Mucosa of gallbladder (tissue), 1 donor: ENCODE data around the gene TNKS1BP1. TPM values are rescaled to one million over a fixed set of nuclear protein-coding genes. Genes with fewer than 3 reads are reported as not detected.

Source experiments
- DNase-seq: peaks from one replicate; pipeline ENCODE4 v3.0.0-alpha.2; 2020; ENCODE audit warnings: low spot score
- total RNA-seq: library from RNA; stranded (reverse); gene quantifications from one replicate; pipeline ENCODE4 v1.2.1, GENCODE V29; 2021
- donor health status: DM: no; HTN: no; CAD: no.

Gene TNKS1BP1
- total RNA-seq, 1 donor from 2014 or later: 226 TPM

DNA sequence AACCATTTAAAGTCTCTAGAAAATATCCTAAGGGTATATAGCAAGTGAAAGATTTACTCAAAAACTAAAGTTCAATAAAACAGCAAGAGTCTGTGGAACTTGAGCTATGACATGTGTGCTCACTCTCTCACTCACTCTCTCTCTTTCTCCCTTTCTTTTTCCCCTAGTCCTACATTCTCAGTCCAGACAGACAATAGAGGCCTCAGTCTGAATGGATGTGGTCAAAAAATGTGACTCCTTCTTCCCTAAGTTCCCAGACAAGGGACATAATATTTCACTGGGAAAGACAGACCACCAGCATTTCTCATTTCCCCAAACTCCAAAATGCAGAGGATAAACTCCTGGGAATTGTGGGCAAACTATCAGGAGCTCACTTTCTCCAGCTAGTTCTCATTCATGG lies 70.1 kb downstream of the TNKS1BP1 start:
- no peak for DNase-seq

DNA sequence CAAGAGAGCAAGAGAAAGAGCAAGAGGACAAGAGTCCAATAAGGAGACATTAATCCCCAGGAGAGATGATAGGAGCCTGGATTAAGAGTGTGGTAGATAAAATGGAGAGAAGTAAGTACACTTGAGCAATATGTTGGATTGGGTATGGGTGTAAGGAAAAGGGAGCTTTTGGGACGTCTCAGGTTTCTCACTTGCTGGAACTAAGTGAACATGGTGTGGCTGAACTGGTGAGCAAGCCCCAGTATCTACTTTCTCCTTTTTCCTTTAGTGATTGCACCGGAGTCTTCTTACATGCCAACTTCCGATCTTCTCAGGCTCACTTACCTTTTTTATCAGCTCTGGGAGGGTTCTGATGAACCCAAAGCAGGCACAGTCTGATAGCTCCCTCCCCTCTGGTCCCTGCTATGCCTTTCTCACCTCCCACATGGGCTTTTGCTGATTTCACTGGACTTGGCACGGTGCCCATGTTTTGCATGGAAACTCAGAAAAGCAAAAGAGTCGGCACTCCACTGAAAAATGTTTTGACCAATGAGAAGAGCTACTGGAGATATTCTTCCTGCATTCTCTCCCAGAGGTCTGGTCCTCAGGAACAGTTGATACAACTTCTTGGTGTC lies 73.2 kb downstream of the TNKS1BP1 start:
- no peak for DNase-seq

DNA sequence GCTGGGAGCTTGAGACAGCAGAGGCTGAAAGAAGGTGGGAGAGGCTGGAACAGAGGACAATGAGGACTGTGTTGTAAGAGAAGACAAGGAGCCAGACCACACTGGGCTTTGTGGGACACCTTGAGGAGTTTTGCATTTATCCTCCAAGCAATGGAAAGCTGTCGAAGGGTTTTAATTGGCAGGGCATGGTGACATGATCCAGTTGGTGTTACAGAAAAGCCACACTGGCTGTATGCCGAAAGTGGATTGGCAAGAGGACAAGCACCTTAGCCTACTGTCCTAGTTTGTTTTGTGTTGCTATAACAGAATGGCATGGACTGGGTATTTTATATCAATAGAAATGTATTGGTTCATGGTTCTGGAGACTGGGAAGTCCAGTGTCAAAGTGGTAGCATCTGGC lies 73.7 kb downstream of the TNKS1BP1 start:
- no peak for DNase-seq

Other genes starting within 250 kb of the TNKS1BP1 start
- gene LRRC55, start 143.0 kb downstream of the TNKS1BP1 start, total RNA-seq: 0.09 TPM
- 4.0 TPM for gene APLNR, start 87.7 kb downstream of the TNKS1BP1 start, total RNA-seq
- gene SSRP1, start 10.9 kb upstream of the TNKS1BP1 start, total RNA-seq: 61.8 TPM
- 0.40 TPM for gene P2RX3, start 13.4 kb upstream of the TNKS1BP1 start, total RNA-seq
- gene PRG3, start 56.2 kb upstream of the TNKS1BP1 start, total RNA-seq: not detected
- gene PRG2, start 65.7 kb upstream of the TNKS1BP1 start, total RNA-seq: 0.26 TPM
- 39.5 TPM for gene SLC43A3, start 102.2 kb upstream of the TNKS1BP1 start, total RNA-seq
- gene RTN4RL2, start 135.6 kb upstream of the TNKS1BP1 start, total RNA-seq: 19.2 TPM
- gene SLC43A1, start 190.8 kb upstream of the TNKS1BP1 start, total RNA-seq: 89.5 TPM
- 31.2 TPM for gene TIMM10, start 205.8 kb upstream of the TNKS1BP1 start, total RNA-seq
- gene SMTNL1, start 212.6 kb upstream of the TNKS1BP1 start, total RNA-seq: not detected
- gene UBE2L6, start 242.7 kb upstream of the TNKS1BP1 start, total RNA-seq: 71.9 TPM